GM23338 (cell line): ENCODE results near the gene TAOK2.

Experiments used
- CREB1 ChIP-seq: fragments of 250-450 bp; sonication (Bioruptor Pico); IDR thresholded peaks from 2 replicates; pipeline ENCODE4 v1.5.0; 2020; ENCODE audit warnings: low read depth, mild to moderate bottlenecking, moderate library complexity
- ETS1 ChIP-seq: IDR thresholded peaks from 2 replicates; pipeline ENCODE4 v1.6.1; 2016; ENCODE audit warnings: antibody characterized with exemption
- EZH2 ChIP-seq: fragments of 200-600 bp; sonication (generic); IDR thresholded peaks from one replicate; pipeline ENCODE4 v1.8.0; 2017; ENCODE audit warnings: antibody characterized with exemption, mild to moderate bottlenecking, low read depth; ENCODE audit not compliant: unreplicated experiment
- EZH2phosphoT487 ChIP-seq: fragments of 200-600 bp; sonication (generic); IDR thresholded peaks from one replicate; pipeline ENCODE4 v1.8.1; 2018; ENCODE audit warnings: antibody characterized with exemption; ENCODE audit not compliant: unreplicated experiment
- JUNB ChIP-seq: IDR thresholded peaks from one replicate; pipeline ENCODE4 v1.6.1; 2016; ENCODE audit warnings: antibody characterized with exemption; ENCODE audit not compliant: unreplicated experiment
- POLR2AphosphoS5 ChIP-seq: IDR thresholded peaks from 2 replicates; pipeline ENCODE4 v1.6.1; 2016; ENCODE audit warnings: antibody characterized with exemption, low read depth
- TF ChIP-seq, protein P1 (sequence below), 2 experiments: fragments of 200-600 bp in 1 of 2; sonication (generic) in 1 of 2; conservative IDR thresholded peaks; 2 replicates each; pipeline versions ENCODE4 v1.5.1 to v1.6.1; 2016 to 2017; ENCODE audit warnings: antibody characterized with exemption in 2 of 2, low read depth in 2 of 2, mild to moderate bottlenecking in 2 of 2, moderate library complexity in 1 of 2
- TF ChIP-seq, protein P2 (sequence below): IDR thresholded peaks from one replicate; pipeline ENCODE4 v1.6.1; 2018; ENCODE audit warnings: antibody characterized with exemption; ENCODE audit not compliant: unreplicated experiment

DNA sequence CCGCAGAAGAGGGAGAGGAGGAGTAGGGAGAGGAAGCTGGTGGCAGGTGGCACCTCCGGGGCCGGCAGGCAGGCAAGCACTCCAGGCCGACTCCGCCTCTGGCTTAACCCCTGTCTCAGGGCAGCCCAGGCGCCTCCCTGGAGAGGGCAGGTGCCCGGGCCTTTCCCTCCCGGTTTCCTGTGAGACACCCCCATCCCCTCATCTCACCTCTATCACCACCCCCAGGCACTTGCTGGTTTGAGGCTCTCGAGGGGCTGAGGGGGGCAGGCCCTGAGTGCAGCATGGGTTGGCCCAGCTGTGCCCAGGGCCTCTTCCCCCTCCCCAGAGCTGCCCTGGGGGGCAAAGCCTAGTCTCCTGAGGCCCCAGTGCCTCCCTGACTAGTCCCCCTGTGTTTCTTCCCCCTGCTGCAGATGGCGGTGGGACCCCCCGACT lies 31.2 kb downstream of the TAOK2 start:
- TF ChIP-seq, protein P1, sequence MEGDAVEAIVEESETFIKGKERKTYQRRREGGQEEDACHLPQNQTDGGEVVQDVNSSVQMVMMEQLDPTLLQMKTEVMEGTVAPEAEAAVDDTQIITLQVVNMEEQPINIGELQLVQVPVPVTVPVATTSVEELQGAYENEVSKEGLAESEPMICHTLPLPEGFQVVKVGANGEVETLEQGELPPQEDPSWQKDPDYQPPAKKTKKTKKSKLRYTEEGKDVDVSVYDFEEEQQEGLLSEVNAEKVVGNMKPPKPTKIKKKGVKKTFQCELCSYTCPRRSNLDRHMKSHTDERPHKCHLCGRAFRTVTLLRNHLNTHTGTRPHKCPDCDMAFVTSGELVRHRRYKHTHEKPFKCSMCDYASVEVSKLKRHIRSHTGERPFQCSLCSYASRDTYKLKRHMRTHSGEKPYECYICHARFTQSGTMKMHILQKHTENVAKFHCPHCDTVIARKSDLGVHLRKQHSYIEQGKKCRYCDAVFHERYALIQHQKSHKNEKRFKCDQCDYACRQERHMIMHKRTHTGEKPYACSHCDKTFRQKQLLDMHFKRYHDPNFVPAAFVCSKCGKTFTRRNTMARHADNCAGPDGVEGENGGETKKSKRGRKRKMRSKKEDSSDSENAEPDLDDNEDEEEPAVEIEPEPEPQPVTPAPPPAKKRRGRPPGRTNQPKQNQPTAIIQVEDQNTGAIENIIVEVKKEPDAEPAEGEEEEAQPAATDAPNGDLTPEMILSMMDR (conservative IDR thresholded peaks at IDR 0.05; ENCODE audit: low read depth in 2 of 2), result no peak
- TF ChIP-seq EZH2, result no peak
- no peak for TF ChIP-seq CREB1 (CRISPR knock-in tag)
- TF ChIP-seq JUNB, result no peak
- TF ChIP-seq, protein P2, sequence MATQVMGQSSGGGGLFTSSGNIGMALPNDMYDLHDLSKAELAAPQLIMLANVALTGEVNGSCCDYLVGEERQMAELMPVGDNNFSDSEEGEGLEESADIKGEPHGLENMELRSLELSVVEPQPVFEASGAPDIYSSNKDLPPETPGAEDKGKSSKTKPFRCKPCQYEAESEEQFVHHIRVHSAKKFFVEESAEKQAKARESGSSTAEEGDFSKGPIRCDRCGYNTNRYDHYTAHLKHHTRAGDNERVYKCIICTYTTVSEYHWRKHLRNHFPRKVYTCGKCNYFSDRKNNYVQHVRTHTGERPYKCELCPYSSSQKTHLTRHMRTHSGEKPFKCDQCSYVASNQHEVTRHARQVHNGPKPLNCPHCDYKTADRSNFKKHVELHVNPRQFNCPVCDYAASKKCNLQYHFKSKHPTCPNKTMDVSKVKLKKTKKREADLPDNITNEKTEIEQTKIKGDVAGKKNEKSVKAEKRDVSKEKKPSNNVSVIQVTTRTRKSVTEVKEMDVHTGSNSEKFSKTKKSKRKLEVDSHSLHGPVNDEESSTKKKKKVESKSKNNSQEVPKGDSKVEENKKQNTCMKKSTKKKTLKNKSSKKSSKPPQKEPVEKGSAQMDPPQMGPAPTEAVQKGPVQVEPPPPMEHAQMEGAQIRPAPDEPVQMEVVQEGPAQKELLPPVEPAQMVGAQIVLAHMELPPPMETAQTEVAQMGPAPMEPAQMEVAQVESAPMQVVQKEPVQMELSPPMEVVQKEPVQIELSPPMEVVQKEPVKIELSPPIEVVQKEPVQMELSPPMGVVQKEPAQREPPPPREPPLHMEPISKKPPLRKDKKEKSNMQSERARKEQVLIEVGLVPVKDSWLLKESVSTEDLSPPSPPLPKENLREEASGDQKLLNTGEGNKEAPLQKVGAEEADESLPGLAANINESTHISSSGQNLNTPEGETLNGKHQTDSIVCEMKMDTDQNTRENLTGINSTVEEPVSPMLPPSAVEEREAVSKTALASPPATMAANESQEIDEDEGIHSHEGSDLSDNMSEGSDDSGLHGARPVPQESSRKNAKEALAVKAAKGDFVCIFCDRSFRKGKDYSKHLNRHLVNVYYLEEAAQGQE, result no peak
- TF ChIP-seq ETS1, result no peak
- TF ChIP-seq EZH2phosphoT487, result no peak
- TF ChIP-seq POLR2AphosphoS5, result no peak
